Endodermal cell (in vitro differentiated cells): ENCODE results near the gene NAXD. TPM values are rescaled to one million over a fixed set of nuclear protein-coding genes. Genes with fewer than 3 reads are reported as not detected.
A peak's percentile ranks its signal among the peaks of the same experiment; 100 is the strongest.

Experiments
- DNase-seq: peaks from one replicate; pipeline ENCODE4 v3.0.0-alpha.2; 2017
- H3K27ac ChIP-seq: 2 replicates; pipeline ENCODE4 v1.5.1; 2013; ENCODE audit warnings: mild to moderate bottlenecking, low read depth, low read length, moderate library complexity
- H3K27me3 ChIP-seq: 2 replicates; pipeline ENCODE4 v1.6.1; 2013; ENCODE audit warnings: mild to moderate bottlenecking, low read length, moderate library complexity; ENCODE audit not compliant: insufficient read depth, control insufficient read depth, poor library complexity, severe bottlenecking
- H3K36me3 ChIP-seq: 2 replicates; pipeline ENCODE4 v1.7.0; 2013; ENCODE audit warnings: mild to moderate bottlenecking, low read length, moderate library complexity; ENCODE audit not compliant: control insufficient read depth, insufficient read depth
- H3K4me1 ChIP-seq: one replicate; pipeline ENCODE4 v1.7.0; 2013; ENCODE audit warnings: low read length; ENCODE audit not compliant: control insufficient read depth, insufficient read depth
- H3K4me3 ChIP-seq: 2 replicates; pipeline ENCODE4 v1.5.1; 2013; ENCODE audit warnings: mild to moderate bottlenecking, low read length, moderate library complexity
- H3K9ac ChIP-seq: 2 replicates; pipeline ENCODE4 v1.6.1; 2013; ENCODE audit warnings: mild to moderate bottlenecking, low read length, moderate library complexity; ENCODE audit not compliant: poor library complexity, severe bottlenecking; ENCODE audit errors: extremely low read depth
- H3K9me3 ChIP-seq: 2 replicates; pipeline ENCODE4 v1.6.1; 2013; ENCODE audit warnings: mild to moderate bottlenecking, low read length, moderate library complexity; ENCODE audit not compliant: control insufficient read depth
- H3K27ac Mint-ChIP-seq: 2 replicates; pipeline ENCODE4 v1.8.0; 2020; ENCODE audit warnings: mixed read lengths
- H3K27me3 Mint-ChIP-seq: 2 replicates; pipeline ENCODE4 v1.8.0; 2021; ENCODE audit warnings: mild to moderate bottlenecking, mixed read lengths; ENCODE audit not compliant: insufficient read depth
- H3K36me3 Mint-ChIP-seq: 2 replicates; pipeline ENCODE4 v1.8.0; 2020; ENCODE audit warnings: low read depth, mixed read lengths
- H3K4me1 Mint-ChIP-seq: 2 replicates; pipeline ENCODE4 v1.8.0; 2020; ENCODE audit warnings: mixed read lengths
- H3K4me3 Mint-ChIP-seq: 2 replicates; pipeline ENCODE4 v1.8.0; 2020; ENCODE audit warnings: mild to moderate bottlenecking, moderate library complexity, mixed read lengths
- H3K9me3 Mint-ChIP-seq: 2 replicates; pipeline ENCODE4 v1.8.0; 2020; ENCODE audit warnings: mild to moderate bottlenecking, mixed read lengths
- CTCF ChIP-seq: fragments of 200-600 bp; sonication (generic); conservative IDR thresholded peaks from 2 replicates; pipeline ENCODE4 v1.5.0; 2021; ENCODE audit warnings: antibody characterized with exemption, mild to moderate bottlenecking
- WGBS, 2 experiments: methylation state at CpG; one replicate each; pipeline versions ENCODE4 v1.1.5 to v1.1.7; 2013; ENCODE audit warnings: missing lambda C conversion rate in 2 of 2, mixed read lengths in 1 of 2; ENCODE audit not compliant: insufficient coverage in 1 of 2, insufficient read length in 1 of 2; 5-methylcytosine and 5-hydroxymethylcytosine counted together
- total RNA-seq, 2 donors: library from RNA; stranded (reverse); fragmentation: NEBNext Ultra II Directional in 1 of 2; extraction: Animal tissue kit (Norgen Biotek cat#: 25700) in 1 of 2; gene quantifications; 2 replicates in 1 of 2; 3 replicates in 1 of 2; pipeline ENCODE4 v1.2.1, GENCODE V29; 2021

NAXD gene
- total RNA-seq, 2 donors from 2014 or later, result 31.3 to 33.4 TPM

- peaks cover 5% of the 10 kb centered on the region for H3K36me3 ChIP-seq
- H3K4me3 ChIP-seq, result peak overlapping the region; percentile 81
- peaks cover 29% of the 10 kb centered on the region for H3K4me1 Mint-ChIP-seq
- peak overlapping the region; percentile 82 for H3K4me3 Mint-ChIP-seq
- peaks cover 15% of the 10 kb centered on the region for H3K9me3 Mint-ChIP-seq
- DNase-seq, result no peak
- peaks cover 11% of the 10 kb centered on the region for H3K36me3 Mint-ChIP-seq
- peaks cover 7% of the 10 kb centered on the region for H3K4me1 ChIP-seq
- H3K9me3 ChIP-seq, result peaks cover 4% of the 10 kb centered on the region
- peak overlapping the region; percentile 39 for H3K27ac Mint-ChIP-seq
- no peaks in the 10 kb centered on the region for H3K27me3 ChIP-seq
- 67 to 69% methylated on average over 5 to 8 of the region's 8 CpGs for WGBS, 2 experiments
- TF ChIP-seq CTCF, result no peak
- H3K27me3 Mint-ChIP-seq, result peaks cover 12% of the 10 kb centered on the region
- H3K9ac ChIP-seq, result peak overlapping the region; percentile 28
- H3K27ac ChIP-seq, result no peak overlapping the region
Measured at GRCh38 chr13:110617321-110618072, 2.2 kb downstream of the NAXD start.

- H3K9me3 ChIP-seq, result peaks cover 4% of the 10 kb centered on the region
- no peak for DNase-seq
- peaks cover 14% of the 10 kb centered on the region for H3K9me3 Mint-ChIP-seq
- TF ChIP-seq CTCF, result peak; percentile 17
- H3K4me3 Mint-ChIP-seq, result no peak overlapping the region
- no peaks in the 10 kb centered on the region for H3K27me3 ChIP-seq
- no peak overlapping the region for H3K9ac ChIP-seq
- peaks cover 11% of the 10 kb centered on the region for H3K36me3 ChIP-seq
- peaks cover 7% of the 10 kb centered on the region for H3K4me1 ChIP-seq
- no peak overlapping the region for H3K27ac Mint-ChIP-seq
- 88 to 93% methylated on average over 7 to 8 of the region's 8 CpGs for WGBS, 2 experiments
- H3K36me3 Mint-ChIP-seq, result peaks cover 17% of the 10 kb centered on the region
- H3K4me1 Mint-ChIP-seq, result peaks cover 29% of the 10 kb centered on the region
- H3K27me3 Mint-ChIP-seq, result peaks cover 5% of the 10 kb centered on the region
- no peak overlapping the region for H3K27ac ChIP-seq
- H3K4me3 ChIP-seq, result no peak overlapping the region
Measured at GRCh38 chr13:110618167-110618566, 2.8 kb downstream of the NAXD start.

- Histone ChIP-seq H3K9me3 (peaks cover 4% of the 10 kb centered on the region), H3K4me3 (no peak overlapping the region), H3K27ac (no peak overlapping the region), H3K27me3 (no peaks in the 10 kb centered on the region), H3K36me3 (peaks cover 16% of the 10 kb centered on the region), H3K4me1 (peaks cover 7% of the 10 kb centered on the region), H3K9ac (no peak overlapping the region)
- TF ChIP-seq CTCF, result no peak
- DNase-seq, result no peak
- Mint-ChIP-seq H3K27ac (no peak overlapping the region), H3K9me3 (peaks cover 10% of the 10 kb centered on the region), H3K4me3 (no peak overlapping the region), H3K4me1 (peaks cover 29% of the 10 kb centered on the region), H3K27me3 (peaks cover 2% of the 10 kb centered on the region), H3K36me3 (peaks cover 22% of the 10 kb centered on the region)
- 93 to 96% methylated on average over 8 to 9 of the region's 9 CpGs for WGBS, 2 experiments
Measured at GRCh38 chr13:110618780-110619179, 3.4 kb downstream of the NAXD start.
